Astrocyte (in vitro differentiated cells and primary cell): Measurements from ENCODE around the gene NETO2. TPM values are rescaled to one million over a fixed set of nuclear protein-coding genes. Genes with fewer than 3 reads are reported as not detected.
"Not testable (repeated sequence)": the region's sequence is repeated elsewhere in the genome, so short reads cannot be mapped to it uniquely, and the experiment has no call there.

Experiments
- DNase-seq: peaks from one replicate; pipeline ENCODE4 v3.0.0-alpha.2; 2010; ENCODE audit warnings: low read depth
- FAIRE-seq: peaks from 2 replicates; lab custom pipeline; 2011; peaks lifted over from hg19 to GRCh38; lab: Jason Lieb, UNC
- H2AFZ ChIP-seq: 2 replicates; pipeline ENCODE4 v1.6.0; 2012; ENCODE audit warnings: low read depth, low read length, inconsistent platforms
- H3K27ac ChIP-seq: 2 replicates; pipeline ENCODE4 v1.5.1; 2011; ENCODE audit warnings: low read depth, low read length, inconsistent platforms
- H3K27me3 ChIP-seq: 2 replicates; pipeline ENCODE4 v1.6.0; 2011; ENCODE audit warnings: low read length, inconsistent platforms; ENCODE audit not compliant: insufficient read depth
- H3K36me3 ChIP-seq: 2 replicates; pipeline ENCODE4 v1.5.1; 2011; ENCODE audit warnings: low read length, inconsistent platforms; ENCODE audit not compliant: insufficient read depth
- H3K4me1 ChIP-seq: 2 replicates; pipeline ENCODE4 v1.5.1; 2011; ENCODE audit warnings: low read length, inconsistent platforms; ENCODE audit not compliant: insufficient read depth
- H3K4me2 ChIP-seq: 2 replicates; pipeline ENCODE4 v1.6.0; 2012; ENCODE audit warnings: low read length, inconsistent platforms
- H3K4me3 ChIP-seq: 2 replicates; pipeline ENCODE4 v1.5.1; 2011; ENCODE audit warnings: low read depth, mild to moderate bottlenecking, low read length, inconsistent platforms; ENCODE audit not compliant: insufficient read depth
- H3K79me2 ChIP-seq: 2 replicates; pipeline ENCODE4 v1.6.0; 2012; ENCODE audit warnings: mild to moderate bottlenecking, low read length, inconsistent platforms; ENCODE audit not compliant: insufficient read depth
- H3K9ac ChIP-seq: 2 replicates; pipeline ENCODE4 v1.6.0; 2012; ENCODE audit warnings: mild to moderate bottlenecking, low read length, inconsistent platforms
- H3K9me3 ChIP-seq: 2 replicates; pipeline ENCODE4 v1.5.1; 2012; ENCODE audit warnings: low read depth, mild to moderate bottlenecking, low read length, inconsistent platforms; ENCODE audit not compliant: insufficient read depth
- H4K20me1 ChIP-seq: 2 replicates; pipeline ENCODE4 v1.6.0; 2012; ENCODE audit warnings: low read length, inconsistent platforms; ENCODE audit not compliant: insufficient read depth
- H3K27ac Mint-ChIP-seq: one replicate; pipeline ENCODE4 v1.8.0; 2021; ENCODE audit warnings: mild to moderate bottlenecking, mixed read lengths; ENCODE audit not compliant: unreplicated experiment
- H3K27me3 Mint-ChIP-seq: one replicate; pipeline ENCODE4 v1.8.0; 2021; ENCODE audit warnings: low read depth, mixed read lengths; ENCODE audit not compliant: unreplicated experiment
- H3K36me3 Mint-ChIP-seq: one replicate; pipeline ENCODE4 v1.8.0; 2021; ENCODE audit warnings: low read depth, mixed read lengths; ENCODE audit not compliant: unreplicated experiment
- H3K4me1 Mint-ChIP-seq: one replicate; pipeline ENCODE4 v1.8.0; 2021; ENCODE audit warnings: low read depth, mixed read lengths; ENCODE audit not compliant: unreplicated experiment
- H3K4me3 Mint-ChIP-seq: one replicate; pipeline ENCODE4 v1.8.0; 2021; ENCODE audit warnings: mild to moderate bottlenecking, moderate library complexity, mixed read lengths; ENCODE audit not compliant: unreplicated experiment
- H3K9me3 Mint-ChIP-seq: one replicate; pipeline ENCODE4 v1.8.0; 2021; ENCODE audit warnings: mild to moderate bottlenecking, mixed read lengths; ENCODE audit not compliant: unreplicated experiment
- EZH2 ChIP-seq: IDR thresholded peaks from 2 replicates; pipeline ENCODE4 v1.6.1; 2012; ENCODE audit warnings: mild to moderate bottlenecking, low read length, inconsistent platforms; ENCODE audit not compliant: insufficient read depth
- total RNA-seq: library from RNA; stranded (reverse); gene quantifications from 2 replicates; pipeline ENCODE4 v1.2.1, GENCODE V29; 2021
- TF ChIP-seq, protein P1 (sequence below): IDR thresholded peaks from 2 replicates; pipeline ENCODE4 v1.5.1; 2011; ENCODE audit warnings: low read depth, mild to moderate bottlenecking, inconsistent platforms, low read length, moderate library complexity; ENCODE audit not compliant: insufficient read depth

The NETO2 gene
- total RNA-seq, 1 donor from 2014 or later: 17.1 TPM

DNA sequence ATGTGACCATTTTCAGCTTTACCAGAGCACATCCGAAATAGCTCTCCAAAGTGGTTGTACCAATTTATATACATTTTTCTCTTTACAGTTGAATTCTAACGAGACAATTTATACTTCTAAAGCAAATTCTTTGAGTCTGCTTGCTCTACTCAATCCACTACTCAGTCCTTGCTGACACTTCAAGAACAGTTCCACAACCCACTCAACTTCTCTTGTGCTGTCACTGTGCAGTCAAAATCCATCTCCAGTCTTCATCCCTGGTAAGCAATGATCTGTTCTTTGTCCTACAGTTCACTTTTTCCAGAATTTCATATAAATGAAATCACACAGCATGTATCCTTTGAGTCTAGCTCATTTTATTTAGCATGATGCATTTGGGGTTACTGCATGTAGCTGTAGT lies 30.6 kb downstream of the NETO2 start:
- Histone ChIP-seq H2AFZ (no peak overlapping the region), H3K4me2 (no peak overlapping the region), H3K79me2 (no peaks in the 10 kb centered on the region), H3K4me3 (no peak overlapping the region), H3K27ac (no peak overlapping the region), H3K4me1 (no peaks in the 10 kb centered on the region), H3K9me3 (no peaks in the 10 kb centered on the region), H3K27me3 (no peaks in the 10 kb centered on the region), H3K36me3 (peaks cover 15% of the 10 kb centered on the region), H3K9ac (no peak overlapping the region), H4K20me1 (no peaks in the 10 kb centered on the region)
- no peak for FAIRE-seq
- Mint-ChIP-seq H3K27me3 (no peaks in the 10 kb centered on the region), H3K36me3 (no peaks in the 10 kb centered on the region), H3K4me1 (no peaks in the 10 kb centered on the region), H3K4me3 (no peak overlapping the region), H3K27ac (no peak overlapping the region), H3K9me3 (no peaks in the 10 kb centered on the region)
- TF ChIP-seq EZH2: no peak
- TF ChIP-seq, protein P1, sequence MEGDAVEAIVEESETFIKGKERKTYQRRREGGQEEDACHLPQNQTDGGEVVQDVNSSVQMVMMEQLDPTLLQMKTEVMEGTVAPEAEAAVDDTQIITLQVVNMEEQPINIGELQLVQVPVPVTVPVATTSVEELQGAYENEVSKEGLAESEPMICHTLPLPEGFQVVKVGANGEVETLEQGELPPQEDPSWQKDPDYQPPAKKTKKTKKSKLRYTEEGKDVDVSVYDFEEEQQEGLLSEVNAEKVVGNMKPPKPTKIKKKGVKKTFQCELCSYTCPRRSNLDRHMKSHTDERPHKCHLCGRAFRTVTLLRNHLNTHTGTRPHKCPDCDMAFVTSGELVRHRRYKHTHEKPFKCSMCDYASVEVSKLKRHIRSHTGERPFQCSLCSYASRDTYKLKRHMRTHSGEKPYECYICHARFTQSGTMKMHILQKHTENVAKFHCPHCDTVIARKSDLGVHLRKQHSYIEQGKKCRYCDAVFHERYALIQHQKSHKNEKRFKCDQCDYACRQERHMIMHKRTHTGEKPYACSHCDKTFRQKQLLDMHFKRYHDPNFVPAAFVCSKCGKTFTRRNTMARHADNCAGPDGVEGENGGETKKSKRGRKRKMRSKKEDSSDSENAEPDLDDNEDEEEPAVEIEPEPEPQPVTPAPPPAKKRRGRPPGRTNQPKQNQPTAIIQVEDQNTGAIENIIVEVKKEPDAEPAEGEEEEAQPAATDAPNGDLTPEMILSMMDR: no peak
- DNase-seq: no peak

DNA sequence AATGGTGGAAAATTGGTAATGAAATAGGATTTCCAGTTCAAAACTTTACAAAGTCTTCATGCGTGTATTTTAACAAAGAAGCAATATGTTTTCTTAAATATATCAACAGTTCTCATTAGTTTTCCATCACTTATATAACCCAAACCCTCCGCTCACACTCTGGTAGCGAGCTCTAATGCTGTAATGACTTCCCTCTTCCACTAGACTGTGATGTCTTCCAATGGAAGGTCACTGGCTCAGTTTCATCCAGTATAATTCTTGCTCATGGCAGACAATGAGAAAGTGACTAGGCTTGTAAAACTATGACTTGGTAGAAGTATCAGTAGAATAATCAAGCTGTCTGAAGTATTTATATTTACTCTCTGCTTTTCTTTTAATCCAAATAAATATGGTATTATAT lies 32.8 kb downstream of the NETO2 start:
- Histone ChIP-seq H3K9me3 (no peaks in the 10 kb centered on the region), H3K4me2 (no peak overlapping the region), H3K4me1 (no peaks in the 10 kb centered on the region), H4K20me1 (no peaks in the 10 kb centered on the region), H3K27me3 (no peaks in the 10 kb centered on the region), H3K4me3 (no peak overlapping the region), H2AFZ (no peak overlapping the region), H3K9ac (no peak overlapping the region), H3K27ac (no peak overlapping the region), H3K36me3 (peaks cover 15% of the 10 kb centered on the region), H3K79me2 (no peaks in the 10 kb centered on the region)
- TF ChIP-seq EZH2: no peak
- Mint-ChIP-seq H3K27ac (no peak overlapping the region), H3K9me3 (no peaks in the 10 kb centered on the region), H3K4me3 (no peak overlapping the region), H3K27me3 (no peaks in the 10 kb centered on the region), H3K4me1 (no peaks in the 10 kb centered on the region), H3K36me3 (no peaks in the 10 kb centered on the region)
- FAIRE-seq (no peak), DNase-seq (no peak)

DNA sequence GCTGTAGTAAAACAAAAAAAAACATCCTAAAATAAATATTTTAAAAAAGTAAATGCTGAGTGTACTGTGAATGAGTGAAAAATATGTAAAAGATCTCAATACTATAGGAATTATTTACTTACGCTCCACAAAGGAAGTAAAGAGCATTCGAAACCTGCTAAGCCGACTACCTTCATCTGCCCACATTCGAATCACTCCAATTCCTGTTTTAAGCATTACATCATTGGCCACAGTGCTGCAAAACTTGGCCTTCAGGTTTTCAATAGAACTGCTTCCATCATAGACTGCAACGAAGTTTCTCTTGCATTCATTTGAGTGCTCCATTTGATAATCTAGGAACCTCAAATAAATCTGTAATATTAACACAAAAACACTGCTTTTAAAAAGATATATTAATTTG lies 34.4 kb downstream of the NETO2 start:
- Mint-ChIP-seq H3K9me3 (no peaks in the 10 kb centered on the region), H3K4me3 (no peak overlapping the region), H3K4me1 (no peaks in the 10 kb centered on the region), H3K27ac (no peak overlapping the region), H3K27me3 (no peaks in the 10 kb centered on the region), H3K36me3 (peaks cover 1% of the 10 kb centered on the region)
- Histone ChIP-seq H3K27me3 (no peaks in the 10 kb centered on the region), H4K20me1 (no peaks in the 10 kb centered on the region), H2AFZ (no peak overlapping the region), H3K27ac (no peak overlapping the region), H3K9me3 (no peaks in the 10 kb centered on the region), H3K36me3 (peaks cover 21% of the 10 kb centered on the region), H3K4me2 (no peak overlapping the region), H3K79me2 (no peaks in the 10 kb centered on the region), H3K4me3 (no peak overlapping the region), H3K9ac (no peak overlapping the region), H3K4me1 (no peaks in the 10 kb centered on the region)
- TF ChIP-seq, protein P1: no peak
- no peak for TF ChIP-seq EZH2
- FAIRE-seq (no peak), DNase-seq (no peak)

DNA sequence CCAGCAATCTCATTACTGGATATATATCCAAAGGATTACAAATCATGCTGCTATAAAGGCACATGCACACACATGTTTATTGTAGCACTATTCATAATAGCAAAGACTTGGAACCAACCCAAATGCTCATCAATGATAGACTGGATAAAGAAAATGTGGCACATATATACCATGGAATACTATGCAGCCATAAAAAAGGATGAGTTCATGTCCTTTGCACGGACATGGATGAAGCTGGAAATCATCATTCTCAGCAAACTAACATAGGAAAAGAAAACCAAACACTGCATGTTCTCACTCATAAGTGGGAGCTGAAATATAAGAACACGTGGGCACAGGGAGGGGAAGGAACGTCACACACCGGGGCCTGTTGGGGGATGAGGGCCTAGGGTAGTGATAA lies 40.8 kb downstream of the NETO2 start:
- H3K27me3 Mint-ChIP-seq, H3K79me2 ChIP-seq, H3K27ac ChIP-seq, H3K9ac ChIP-seq, FAIRE-seq, H3K27me3 ChIP-seq, H3K9me3 Mint-ChIP-seq, H4K20me1 ChIP-seq, H3K4me1 ChIP-seq, H3K9me3 ChIP-seq, DNase-seq, H2AFZ ChIP-seq, H3K4me1 Mint-ChIP-seq, H3K4me3 Mint-ChIP-seq, H3K36me3 Mint-ChIP-seq, H3K4me3 ChIP-seq, H3K27ac Mint-ChIP-seq, H3K4me2 ChIP-seq: not testable (repeated sequence)
- H3K36me3 ChIP-seq: peaks cover 18% of the 10 kb centered on the region

DNA sequence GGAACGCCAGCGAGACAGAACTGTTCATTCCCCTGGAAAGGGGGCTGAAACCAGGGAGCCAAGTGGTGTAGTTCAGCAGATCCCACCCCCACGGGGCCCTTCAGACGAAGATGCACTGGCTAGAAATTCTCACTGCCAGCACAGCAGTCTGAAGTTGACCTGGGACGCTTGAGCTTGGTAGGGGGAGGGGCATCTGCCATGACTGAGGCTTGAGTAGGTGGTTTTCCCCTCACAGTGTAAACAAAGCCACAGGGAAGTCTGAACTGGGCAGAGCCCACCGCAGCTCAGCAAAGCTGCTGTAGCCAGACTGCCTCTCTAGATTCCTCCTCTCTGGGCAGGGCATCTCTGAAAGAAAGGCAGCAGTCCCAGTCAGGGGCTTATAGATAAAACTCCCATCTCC lies 46.6 kb downstream of the NETO2 start:
- FAIRE-seq: not testable (repeated sequence)

More for the DNA sequence above, 46.6 kb downstream of the NETO2 start:
- not testable (repeated sequence) for H3K4me1 Mint-ChIP-seq, DNase-seq, H3K4me1 ChIP-seq, H3K27me3 ChIP-seq, H3K36me3 Mint-ChIP-seq, H3K27ac ChIP-seq, H3K4me3 Mint-ChIP-seq, H3K27ac Mint-ChIP-seq, H3K79me2 ChIP-seq, H4K20me1 ChIP-seq, H3K4me2 ChIP-seq, H3K36me3 ChIP-seq, H3K9me3 ChIP-seq, H3K9ac ChIP-seq, H3K9me3 Mint-ChIP-seq, H2AFZ ChIP-seq, H3K27me3 Mint-ChIP-seq, H3K4me3 ChIP-seq
